ENCODE results near the gene WNT3. TPM values are rescaled to one million over a fixed set of nuclear protein-coding genes. Genes with fewer than 3 reads are reported as not detected.
A peak's percentile ranks its signal among the peaks of the same experiment; 100 is the strongest.

Gene WNT3
- total and polyA plus RNA-seq, 8 donors, result 1.7 to 3.0 (median 2.4) TPM

- H3K9me3 ChIP-seq, result no peaks in the 10 kb centered on the region
- no peak for DNase-seq
- H3K27me3 ChIP-seq, result peaks cover 0 to 11% of the 10 kb centered on the region in 2 donors
- ATAC-seq, result peak; percentile 84
- intact Hi-C loops (cut with DNase I), result no loop called here
- TF ChIP-seq CTCF (IDR thresholded peaks at IDR 0.05), result peak; percentile 29 to 48
- H3K4me3 ChIP-seq, result no peak overlapping the region
- H3K27ac ChIP-seq, result no peak overlapping the region
- H3K36me3 ChIP-seq, result no peaks in the 10 kb centered on the region
- H3K4me1 ChIP-seq, result no peaks in the 10 kb centered on the region
Observed at GRCh38 chr17:46782250-46782953, 36.1 kb downstream of the WNT3 start.

GRCh38 chr17:46780003-46780373 is 38.5 kb downstream of the WNT3 start:
- Histone ChIP-seq H3K9me3 (no peaks in the 10 kb centered on the region), H3K4me3 (no peak overlapping the region), H3K27ac (no peak overlapping the region), H3K36me3 (no peaks in the 10 kb centered on the region), H3K27me3 (peaks cover 0 to 22% of the 10 kb centered on the region in 2 donors), H3K4me1 (no peaks in the 10 kb centered on the region)
- DNase-seq, result no peak
- intact Hi-C loops (cut with DNase I), result no loop called here
- TF ChIP-seq CTCF (IDR thresholded peaks at IDR 0.05), result no peak
- no peak for ATAC-seq

- no peak for ATAC-seq
Observed at GRCh38 chr17:46777943-46778915, 40.3 kb downstream of the WNT3 start.

GRCh38 chr17:46776298-46777005 is 42.0 kb downstream of the WNT3 start:
- no peak for TF ChIP-seq CTCF (IDR thresholded peaks at IDR 0.05)
- intact Hi-C loops (cut with DNase I), result no loop called here
- ATAC-seq, result no peak

More at GRCh38 chr17:46777943-46778915, 40.3 kb downstream of the WNT3 start:
- Histone ChIP-seq H3K4me1 (no peaks in the 10 kb centered on the region), H3K27me3 (peaks cover 0 to 40% of the 10 kb centered on the region in 2 donors), H3K36me3 (no peaks in the 10 kb centered on the region), H3K27ac (no peak overlapping the region), H3K4me3 (no peak overlapping the region), H3K9me3 (no peaks in the 10 kb centered on the region)
- no peak for DNase-seq
- TF ChIP-seq CTCF (IDR thresholded peaks at IDR 0.05), result no peak
- intact Hi-C loops (cut with DNase I), result no loop called here

More at GRCh38 chr17:46776298-46777005, 42.0 kb downstream of the WNT3 start:
- H3K36me3 ChIP-seq, result no peaks in the 10 kb centered on the region
- no peak overlapping the region for H3K27ac ChIP-seq
- H3K4me3 ChIP-seq, result no peak overlapping the region
- H3K4me1 ChIP-seq, result peaks cover 0 to 9% of the 10 kb centered on the region in 2 donors
- peaks cover 0 to 55% of the 10 kb centered on the region in 2 donors for H3K27me3 ChIP-seq
- H3K9me3 ChIP-seq, result no peaks in the 10 kb centered on the region
- DNase-seq, result no peak
